HCT116 (cell line): Measurements from ENCODE around the gene KNDC1.

Experiments used
- ATF3 ChIP-seq: IDR thresholded peaks from 2 replicates; pipeline ENCODE4 v1.6.1; 2012
- CTCF ChIP-seq, 3 experiments: fragments of 200-600 bp in 1 of 3; sonication (generic) in 1 of 3; IDR thresholded peaks in 2 of 3; conservative IDR thresholded peaks in 1 of 3; 2 replicates each; pipeline ENCODE4 v1.5.1; 2012 to 2017; ENCODE audit warnings: low read depth in 2 of 3, low read length in 2 of 3, antibody characterized with exemption in 1 of 3, borderline replicate concordance in 1 of 3, control low read depth in 1 of 3, mild to moderate bottlenecking in 1 of 3, mixed read lengths in 1 of 3, mixed run types in 1 of 3, moderate library complexity in 1 of 3; ENCODE audit not compliant: insufficient read depth in 1 of 3
- ELF1 ChIP-seq: IDR thresholded peaks from 2 replicates; pipeline ENCODE4 v1.6.1; 2012; ENCODE audit warnings: low read depth, borderline replicate concordance
- EZH2 ChIP-seq: fragments of 200-600 bp; sonication (generic); IDR thresholded peaks from 2 replicates; pipeline ENCODE4 v1.6.1; 2017; ENCODE audit warnings: antibody characterized with exemption, mixed run types
- FOSL1 ChIP-seq: IDR thresholded peaks from 2 replicates; pipeline ENCODE4 v1.6.1; 2012; ENCODE audit warnings: low read depth
- MAX ChIP-seq: IDR thresholded peaks from 2 replicates; pipeline ENCODE4 v1.6.1; 2012
- POLR2A ChIP-seq: IDR thresholded peaks from 2 replicates; pipeline ENCODE4 v1.7.0; 2011; ENCODE audit warnings: borderline replicate concordance; ENCODE audit not compliant: insufficient read depth, insufficient read length; ENCODE audit errors: extremely low read depth
- RAD21 ChIP-seq: IDR thresholded peaks from 2 replicates; pipeline ENCODE4 v1.6.1; 2012; ENCODE audit warnings: low read depth, mild to moderate bottlenecking
- SP1 ChIP-seq: IDR thresholded peaks from 2 replicates; pipeline ENCODE4 v1.6.1; 2012; ENCODE audit warnings: low read depth

- TF ChIP-seq RAD21 (no peak), CTCF (IDR thresholded peaks at IDR 0.05 in 2 of 3, conservative IDR thresholded peaks at IDR 0.05 in 1 of 3; ENCODE audit: borderline replicate concordance in 1 of 3, insufficient read depth in 1 of 3, low read depth in 2 of 3, low read length in 2 of 3) (no peak), POLR2A (no peak), MAX (no peak), ATF3 (no peak), FOSL1 (no peak), EZH2 (no peak), SP1 (no peak), ELF1 (no peak)
These were observed 18.7 kb upstream of the KNDC1 start for GRCh38 chr10:133141144-133141957.
